Mesodermal cell (in vitro differentiated cells): ENCODE data around the gene DDX20.
A peak's percentile ranks its signal among the peaks of the same experiment; 100 is the strongest.

Experiments used
- H3K27ac ChIP-seq: 2 replicates; pipeline ENCODE4 v1.7.0; 2013; ENCODE audit warnings: mild to moderate bottlenecking, low read depth, low read length, moderate library complexity; ENCODE audit not compliant: severe bottlenecking
- H3K36me3 ChIP-seq: 2 replicates; pipeline ENCODE4 v1.7.1; 2013; ENCODE audit warnings: mild to moderate bottlenecking, low read length, moderate library complexity; ENCODE audit not compliant: control insufficient read depth, insufficient read depth
- H3K4me1 ChIP-seq: one replicate; pipeline ENCODE4 v1.7.1; 2013; ENCODE audit warnings: mild to moderate bottlenecking, low read length; ENCODE audit not compliant: insufficient read depth, control insufficient read depth, poor library complexity, severe bottlenecking
- H3K4me3 ChIP-seq: 2 replicates; pipeline ENCODE4 v1.7.0; 2013; ENCODE audit warnings: low read length, control low read depth, mild to moderate bottlenecking; ENCODE audit not compliant: insufficient read depth, poor library complexity, severe bottlenecking; ENCODE audit errors: extremely low read depth
- H3K9me3 ChIP-seq: 2 replicates; pipeline ENCODE4 v1.7.1; 2013; ENCODE audit warnings: mild to moderate bottlenecking, low read length, moderate library complexity; ENCODE audit not compliant: control insufficient read depth
- WGBS, 2 experiments: methylation state at CpG; one replicate each; pipeline ENCODE4 v1.1.5; 2013; ENCODE audit warnings: missing lambda C conversion rate in 2 of 2; ENCODE audit not compliant: insufficient coverage in 2 of 2; 5-methylcytosine and 5-hydroxymethylcytosine counted together

Gene DDX20

GRCh38 chr1:111776391-111776790 is 20.7 kb downstream of the DDX20 start:
- Histone ChIP-seq H3K4me1 (peaks cover 31% of the 10 kb centered on the region), H3K27ac (peak overlapping the region; percentile 71), H3K4me3 (no peak overlapping the region), H3K9me3 (no peaks in the 10 kb centered on the region), H3K36me3 (no peaks in the 10 kb centered on the region)
- 83% methylated on average over 1 of the region's 2 CpGs; no CpG with 5 or more reads in 1 of the 2 experiments for WGBS, 2 experiments

- Histone ChIP-seq H3K36me3 (no peaks in the 10 kb centered on the region), H3K4me1 (peaks cover 31% of the 10 kb centered on the region), H3K4me3 (no peak overlapping the region), H3K9me3 (no peaks in the 10 kb centered on the region), H3K27ac (no peak overlapping the region)
- 92% methylated on average over 5 of the region's 8 CpGs; no CpG with 5 or more reads in 1 of the 2 experiments for WGBS, 2 experiments
Observed at GRCh38 chr1:111776861-111777260, 21.2 kb downstream of the DDX20 start.

GRCh38 chr1:111777301-111777700 is 21.6 kb downstream of the DDX20 start:
- H3K36me3 ChIP-seq, result no peaks in the 10 kb centered on the region
- no peak overlapping the region for H3K4me3 ChIP-seq
- H3K27ac ChIP-seq, result no peak overlapping the region
- peaks cover 31% of the 10 kb centered on the region for H3K4me1 ChIP-seq
- 88 to 100% methylated on average over 1 of the region's 1 CpG for WGBS, 2 experiments
- no peaks in the 10 kb centered on the region for H3K9me3 ChIP-seq

GRCh38 chr1:111778066-111778465 is 22.4 kb downstream of the DDX20 start:
- Histone ChIP-seq H3K9me3 (no peaks in the 10 kb centered on the region), H3K4me3 (no peak overlapping the region), H3K36me3 (no peaks in the 10 kb centered on the region), H3K27ac (peak overlapping the region; percentile 86), H3K4me1 (peaks cover 31% of the 10 kb centered on the region)
- 94 to 100% methylated on average over 3 to 4 of the region's 6 CpGs for WGBS, 2 experiments

- no peak overlapping the region for H3K4me3 ChIP-seq
- peaks cover 31% of the 10 kb centered on the region for H3K4me1 ChIP-seq
- H3K9me3 ChIP-seq, result no peaks in the 10 kb centered on the region
- H3K36me3 ChIP-seq, result no peaks in the 10 kb centered on the region
- 83 to 94% methylated on average over 1 of the region's 2 CpGs for WGBS, 2 experiments
- H3K27ac ChIP-seq, result peak overlapping the region; percentile 86
Observed at GRCh38 chr1:111778541-111779051, 22.9 kb downstream of the DDX20 start.

- WGBS, 2 experiments, result no CpG with 5 or more reads among the region's 2 CpGs
- H3K27ac ChIP-seq, result no peak overlapping the region
- no peaks in the 10 kb centered on the region for H3K36me3 ChIP-seq
Observed at GRCh38 chr1:111779546-111779945, 23.8 kb downstream of the DDX20 start.

GRCh38 chr1:111784273-111784901 is 28.7 kb downstream of the DDX20 start:
- Histone ChIP-seq H3K4me3 (no peak overlapping the region), H3K9me3 (no peaks in the 10 kb centered on the region), H3K27ac (no peak overlapping the region), H3K36me3 (no peaks in the 10 kb centered on the region), H3K4me1 (no peaks in the 10 kb centered on the region)
- WGBS, 2 experiments, result 76 to 92% methylated on average over 2 of the region's 4 CpGs

More at GRCh38 chr1:111779546-111779945, 23.8 kb downstream of the DDX20 start:
- peaks cover 31% of the 10 kb centered on the region for H3K4me1 ChIP-seq
- H3K9me3 ChIP-seq, result no peaks in the 10 kb centered on the region
- no peak overlapping the region for H3K4me3 ChIP-seq

- Histone ChIP-seq H3K4me1 (no peaks in the 10 kb centered on the region), H3K4me3 (no peak overlapping the region), H3K36me3 (no peaks in the 10 kb centered on the region), H3K27ac (no peak overlapping the region), H3K9me3 (no peaks in the 10 kb centered on the region)
- 91 to 92% methylated on average over 6 to 9 of the region's 9 CpGs for WGBS, 2 experiments
Observed at GRCh38 chr1:111786669-111787207, 31.0 kb downstream of the DDX20 start.

GRCh38 chr1:111789142-111789541 is 33.4 kb downstream of the DDX20 start:
- Histone ChIP-seq H3K36me3 (no peaks in the 10 kb centered on the region), H3K4me1 (no peaks in the 10 kb centered on the region), H3K9me3 (no peaks in the 10 kb centered on the region), H3K4me3 (no peak overlapping the region), H3K27ac (no peak overlapping the region)
- 62 to 63% methylated on average over 2 to 4 of the region's 5 CpGs for WGBS, 2 experiments

GRCh38 chr1:111789666-111790316 is 34.1 kb downstream of the DDX20 start:
- H3K27ac ChIP-seq, result no peak overlapping the region
- no peaks in the 10 kb centered on the region for H3K4me1 ChIP-seq
- H3K36me3 ChIP-seq, result no peaks in the 10 kb centered on the region
- H3K4me3 ChIP-seq, result no peak overlapping the region
- WGBS, 2 experiments, result 100% methylated on average over 1 of the region's 2 CpGs
- no peaks in the 10 kb centered on the region for H3K9me3 ChIP-seq

- H3K27ac ChIP-seq, result no peak overlapping the region
- 85 to 91% methylated on average over 3 to 4 of the region's 6 CpGs for WGBS, 2 experiments
- H3K4me3 ChIP-seq, result no peak overlapping the region
- no peaks in the 10 kb centered on the region for H3K36me3 ChIP-seq
- no peaks in the 10 kb centered on the region for H3K4me1 ChIP-seq
- H3K9me3 ChIP-seq, result no peaks in the 10 kb centered on the region
Observed at GRCh38 chr1:111791776-111792175, 36.1 kb downstream of the DDX20 start.
